GM12892 (cell line): ENCODE results near the gene TBL1XR1.
A peak's percentile ranks its signal among the peaks of the same experiment; 100 is the strongest.

ENCODE experiments used
- DNase-seq: peaks from one replicate; pipeline ENCODE4 v3.0.0; 2011; ENCODE audit not compliant: insufficient read length
- FAIRE-seq: peaks from 2 replicates; lab custom pipeline; 2011; peaks lifted over from hg19 to GRCh38; lab: Jason Lieb, UNC
- POLR2A ChIP-seq: IDR thresholded peaks from 2 replicates; pipeline ENCODE4 v1.6.1; 2011; ENCODE audit warnings: low read depth, low read length, control low read depth
- POLR2AphosphoS5 ChIP-seq: IDR thresholded peaks from 2 replicates; pipeline ENCODE4 v1.6.1; 2011; ENCODE audit warnings: low read depth, low read length, control low read depth
- TAF1 ChIP-seq: IDR thresholded peaks from 2 replicates; pipeline ENCODE4 v1.6.1; 2011; ENCODE audit warnings: low read depth, mild to moderate bottlenecking, control low read depth, low read length, borderline replicate concordance

Gene TBL1XR1

DNA sequence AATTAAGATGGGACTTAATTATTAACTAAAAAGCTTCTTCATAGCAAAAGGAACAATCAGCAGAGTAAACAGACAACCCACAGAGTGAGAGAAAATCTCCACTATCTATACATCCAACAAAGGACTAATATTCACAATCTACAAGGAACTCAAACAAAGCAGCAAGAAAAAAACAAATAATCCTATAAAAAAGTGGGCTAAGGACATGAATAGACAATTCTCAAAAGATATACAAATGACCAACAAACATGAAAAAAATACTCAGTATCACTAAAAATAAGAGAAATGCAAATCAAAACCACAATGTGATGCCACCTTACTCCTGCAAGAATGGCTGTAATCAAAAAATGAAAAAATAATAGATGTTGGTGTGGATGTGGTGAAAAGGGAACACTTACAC lies 103.3 kb downstream of the TBL1XR1 start:
- FAIRE-seq = no peak

DNA sequence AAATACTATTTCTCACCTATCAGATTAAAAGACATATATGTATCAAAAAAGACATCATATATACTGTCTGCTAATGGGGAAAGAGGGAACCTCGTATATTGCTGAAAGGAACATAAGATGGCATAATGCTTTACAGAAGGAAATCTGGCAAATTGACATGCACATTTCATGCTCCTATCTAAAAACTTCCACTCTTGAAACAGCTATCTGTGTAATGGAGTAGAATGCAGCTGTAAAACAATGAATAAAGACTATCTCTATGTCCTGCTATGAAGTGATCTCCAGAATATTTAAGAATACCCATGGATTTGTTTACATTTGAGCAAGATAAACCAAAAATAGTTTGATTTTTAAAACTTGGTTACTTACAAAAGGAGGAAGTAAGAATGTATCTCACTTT lies 107.4 kb downstream of the TBL1XR1 start:
- TF ChIP-seq POLR2A (no peak), TAF1 (no peak)
- FAIRE-seq (no peak), DNase-seq (no peak)

More for the DNA sequence above, 103.3 kb downstream of the TBL1XR1 start:
- TF ChIP-seq TAF1 = no peak
- no peak for DNase-seq

DNA sequence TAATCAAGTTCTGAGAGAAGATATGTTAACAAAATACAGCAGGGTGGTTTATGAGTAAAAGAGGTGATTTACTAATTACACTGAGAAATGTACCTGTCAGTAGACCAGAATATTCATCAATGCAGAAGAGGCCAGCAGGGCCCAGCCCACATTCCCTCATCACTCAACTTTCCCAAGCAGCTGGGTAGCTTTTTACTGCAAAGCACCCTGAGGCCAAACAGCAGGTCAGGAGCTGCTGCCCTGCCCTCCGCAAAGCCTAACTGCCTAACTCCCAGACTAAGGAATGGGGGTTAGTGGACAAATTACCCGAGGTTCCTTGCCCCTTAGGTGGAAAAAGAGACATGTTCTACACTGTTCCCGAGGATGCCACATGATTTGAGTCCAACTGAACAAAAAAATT lies 108.2 kb downstream of the TBL1XR1 start:
- DNase-seq = no peak
- no peak for TF ChIP-seq POLR2A
- TF ChIP-seq TAF1 = no peak
- no peak for TF ChIP-seq POLR2AphosphoS5
- FAIRE-seq = peak; percentile 5

DNA sequence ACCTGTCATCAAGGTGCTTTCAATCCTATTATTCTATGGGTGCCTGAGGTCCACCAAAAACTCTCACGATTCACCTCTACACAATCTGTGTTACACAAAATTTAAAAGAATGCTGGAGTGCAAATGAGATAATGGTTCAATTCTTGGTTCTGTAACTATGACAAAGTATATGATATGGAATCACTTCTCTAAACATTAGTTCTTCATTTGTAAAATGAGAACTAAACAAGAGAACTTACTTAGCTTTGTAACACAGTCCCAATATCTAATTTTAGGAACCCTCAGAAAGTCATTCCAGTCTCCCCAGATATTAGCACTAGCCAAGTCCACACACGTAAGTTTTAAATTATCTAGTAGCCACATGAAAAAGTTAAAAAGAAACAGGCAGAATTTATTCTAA lies 111.5 kb downstream of the TBL1XR1 start:
- DNase-seq (no peak), FAIRE-seq (no peak)
- TF ChIP-seq POLR2A (no peak), POLR2AphosphoS5 (no peak), TAF1 (no peak)

DNA sequence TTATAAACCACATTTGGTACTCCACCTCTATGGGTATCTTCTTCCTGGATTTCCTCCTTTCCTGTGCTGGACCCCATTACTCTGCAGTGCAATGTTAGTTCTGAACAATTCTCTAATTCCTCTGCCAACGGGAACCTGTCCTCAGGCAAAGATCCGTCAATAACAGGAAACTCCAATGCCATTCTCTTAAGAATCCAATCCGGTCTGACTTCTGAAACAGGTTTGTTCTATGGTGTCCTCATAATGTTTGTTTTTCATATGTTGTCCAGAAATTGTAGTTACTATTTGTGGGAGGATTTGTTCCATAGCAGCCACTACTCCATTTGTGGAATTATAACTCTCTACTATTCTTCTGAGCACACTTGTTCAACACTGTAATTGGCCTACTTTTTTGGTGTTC lies 112.7 kb downstream of the TBL1XR1 start:
- FAIRE-seq (peak; percentile 54), DNase-seq (no peak)
- TF ChIP-seq TAF1 = no peak
- no peak for TF ChIP-seq POLR2AphosphoS5

DNA sequence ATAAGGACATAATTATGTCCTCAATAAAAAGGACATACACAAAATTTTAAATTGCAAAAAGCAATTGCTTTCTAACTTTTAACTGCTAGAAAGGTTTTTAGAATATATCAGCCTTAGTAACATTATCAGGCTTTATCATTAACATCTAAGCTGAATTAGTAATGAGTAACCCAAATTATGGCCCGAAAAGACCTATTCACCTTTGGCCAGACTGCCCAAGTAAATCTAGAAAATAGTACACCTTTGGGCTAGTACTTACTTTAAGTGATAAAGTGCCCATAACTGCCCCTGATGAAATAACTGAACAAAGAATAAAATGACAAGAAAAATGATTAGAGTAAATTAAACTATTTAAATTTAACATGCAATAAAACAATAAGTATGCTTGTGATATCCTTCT lies 117.2 kb downstream of the TBL1XR1 start:
- no peak for TF ChIP-seq TAF1
- no peak for TF ChIP-seq POLR2A
- TF ChIP-seq POLR2AphosphoS5 = no peak
- FAIRE-seq = no peak
- DNase-seq = no peak

DNA sequence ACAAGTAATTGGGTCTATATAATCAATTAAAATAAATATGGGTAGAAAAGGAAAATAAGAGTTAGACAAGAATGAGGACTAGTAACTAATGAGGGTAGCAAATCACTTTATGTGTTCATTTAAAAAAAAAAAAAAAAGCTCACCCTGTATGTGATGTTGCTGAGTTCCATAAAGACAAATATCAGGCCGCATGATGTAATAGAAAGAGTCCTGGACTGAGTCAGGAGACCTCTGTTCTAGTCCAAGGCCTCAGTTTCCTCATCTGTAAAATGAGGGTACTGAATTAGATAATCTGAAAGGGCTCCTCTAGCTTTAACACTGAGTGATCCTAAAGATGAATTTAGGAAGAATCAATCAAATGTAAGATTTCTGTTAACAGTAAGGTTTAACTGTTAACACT lies 117.6 kb downstream of the TBL1XR1 start:
- no peak for TF ChIP-seq TAF1
- no peak for TF ChIP-seq POLR2AphosphoS5
- TF ChIP-seq POLR2A = no peak
- DNase-seq (no peak), FAIRE-seq (no peak)

DNA sequence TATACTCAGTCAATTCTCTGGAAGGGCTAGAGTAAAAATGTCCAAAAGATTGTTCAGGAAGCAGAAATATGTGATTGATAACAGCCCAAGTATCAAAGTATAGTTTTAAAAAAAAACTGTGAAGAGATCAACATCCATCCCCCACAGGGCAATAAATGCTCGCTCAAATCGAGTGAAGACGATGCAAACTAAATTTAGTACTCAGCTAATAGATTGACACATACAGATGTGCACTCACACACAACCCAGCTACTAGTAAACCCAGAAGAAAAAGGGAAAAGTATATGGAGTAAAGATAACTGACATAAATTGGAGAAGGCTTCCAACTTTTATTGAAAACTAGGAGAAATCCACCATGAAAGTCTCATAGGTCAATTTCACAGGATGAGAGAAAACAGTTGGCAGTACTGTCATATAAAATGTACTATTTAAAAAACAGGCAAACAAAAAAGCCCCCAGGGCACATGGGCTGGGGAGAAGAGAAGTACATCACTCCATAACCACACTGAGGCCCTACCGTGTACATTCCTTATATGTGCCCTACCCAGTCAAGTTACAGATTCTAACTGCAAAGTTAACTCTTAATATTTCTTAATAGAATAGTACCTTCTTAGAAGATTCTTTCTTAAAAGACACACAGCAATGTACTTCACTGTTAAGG lies 125.7 kb downstream of the TBL1XR1 start:
- FAIRE-seq (no peak), DNase-seq (no peak)
- TF ChIP-seq POLR2AphosphoS5 = no peak
- TF ChIP-seq TAF1 = no peak
- no peak for TF ChIP-seq POLR2A

DNA sequence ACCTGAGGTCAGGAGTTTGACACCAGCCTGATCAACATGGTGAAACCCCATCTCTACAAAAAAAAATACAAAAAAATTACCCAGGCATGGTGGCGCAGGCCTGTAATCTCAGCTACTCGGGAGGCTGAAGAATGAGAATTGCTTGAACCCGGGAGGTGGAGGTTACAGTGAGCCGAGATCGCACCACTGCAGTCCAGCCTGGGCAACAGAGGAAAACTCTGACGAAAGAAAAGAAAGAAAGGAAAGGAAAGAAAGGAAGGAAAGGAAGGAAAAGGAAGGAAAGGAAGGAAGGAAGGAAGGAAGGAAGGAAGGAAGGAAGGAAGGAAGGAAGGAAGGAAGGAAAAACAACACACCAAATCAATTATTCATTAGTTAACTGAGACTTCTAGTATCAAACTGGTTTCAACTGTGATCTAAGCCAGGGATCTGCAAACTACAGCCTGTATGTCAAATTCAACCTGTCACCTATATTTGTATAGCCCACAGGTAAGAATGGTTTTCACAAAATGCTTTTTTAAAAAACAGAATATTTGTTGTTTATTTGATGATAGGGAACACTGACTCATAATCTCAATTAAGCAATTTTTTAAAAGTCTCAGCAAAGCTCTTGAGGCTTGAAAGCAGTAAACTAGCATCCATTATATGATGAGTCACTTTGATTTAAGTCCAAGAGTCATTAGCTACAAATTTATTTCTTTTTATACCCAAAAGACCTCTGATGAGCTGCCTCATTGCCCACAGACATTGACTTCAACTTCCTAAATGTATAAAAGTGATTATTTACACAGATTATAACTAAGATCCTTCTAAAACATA lies 127.6 kb downstream of the TBL1XR1 start:
- no peak for TF ChIP-seq POLR2AphosphoS5
- TF ChIP-seq POLR2A = no peak
- no peak for TF ChIP-seq TAF1
- no peak for FAIRE-seq
- no peak for DNase-seq

DNA sequence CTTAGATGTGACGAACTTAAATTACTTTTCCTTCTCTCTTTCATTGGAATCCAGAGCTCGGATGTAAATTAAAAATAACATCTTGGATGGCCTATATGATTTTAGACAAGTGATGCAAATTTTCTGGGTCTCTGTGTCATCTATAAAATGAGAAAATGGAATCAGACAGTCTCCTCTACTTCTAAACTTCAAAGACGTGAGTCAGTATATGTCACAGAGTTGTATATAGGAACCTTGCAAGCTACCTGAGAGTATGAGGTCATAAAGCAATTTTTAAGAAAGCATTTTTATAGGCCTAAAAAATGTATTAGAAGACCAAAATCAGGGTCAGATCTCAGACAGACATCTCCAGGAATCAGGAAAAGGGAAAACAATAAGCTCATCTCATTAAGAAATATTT lies 128.3 kb downstream of the TBL1XR1 start:
- DNase-seq (no peak), FAIRE-seq (no peak)
- TF ChIP-seq POLR2A (no peak), POLR2AphosphoS5 (no peak), TAF1 (no peak)

DNA sequence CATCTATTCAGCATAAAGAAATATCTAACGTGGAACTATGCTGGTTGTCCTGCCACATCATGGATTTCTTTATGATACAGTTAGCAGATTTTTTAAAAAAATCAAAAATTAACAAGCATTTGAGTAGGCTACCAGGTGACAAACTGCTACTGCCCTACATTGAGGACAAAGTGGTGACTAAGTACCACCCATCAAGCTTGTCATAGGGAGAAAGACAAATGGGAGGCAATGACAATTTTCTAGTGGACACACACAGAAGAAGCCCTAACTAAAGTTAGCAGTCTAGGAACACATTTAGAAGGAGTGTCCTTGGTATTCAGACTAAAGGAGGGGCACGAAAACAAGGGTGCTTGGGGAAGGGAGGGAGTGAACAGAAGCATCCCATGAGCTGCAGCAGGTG lies 131.2 kb downstream of the TBL1XR1 start:
- no peak for FAIRE-seq
- DNase-seq = no peak
- no peak for TF ChIP-seq TAF1
- TF ChIP-seq POLR2AphosphoS5 = no peak
